Stimulated activated CD4-positive, alpha-beta T cell treated with anti-CD3 and anti-CD28 coated beads, Interleukin-1b, Interleukin-23, amount 100 ng/mL, for 4 hours (primary cell): ENCODE measurements around the gene FPGS.
"Not testable (repeated sequence)": the region's sequence is repeated elsewhere in the genome, so short reads cannot be mapped to it uniquely, and the experiment has no call there.

ENCODE experiments used
- DNase-seq, 2 donors: peaks; one replicate each; pipeline ENCODE4 v3.0.0-alpha.2; 2020; ENCODE audit warnings: low read depth in 2 of 2

FPGS gene

GRCh38 chr9:127812936-127813675 is 10.4 kb downstream of the FPGS start:
- DNase-seq: no peak

GRCh38 chr9:127813686-127814226 is 11.1 kb downstream of the FPGS start:
- no peak for DNase-seq

GRCh38 chr9:127814619-127815511 is 12.2 kb downstream of the FPGS start:
- no peak for DNase-seq

- DNase-seq: no peak
Observed at GRCh38 chr9:127815512-127816361, 13.1 kb downstream of the FPGS start.

DNA sequence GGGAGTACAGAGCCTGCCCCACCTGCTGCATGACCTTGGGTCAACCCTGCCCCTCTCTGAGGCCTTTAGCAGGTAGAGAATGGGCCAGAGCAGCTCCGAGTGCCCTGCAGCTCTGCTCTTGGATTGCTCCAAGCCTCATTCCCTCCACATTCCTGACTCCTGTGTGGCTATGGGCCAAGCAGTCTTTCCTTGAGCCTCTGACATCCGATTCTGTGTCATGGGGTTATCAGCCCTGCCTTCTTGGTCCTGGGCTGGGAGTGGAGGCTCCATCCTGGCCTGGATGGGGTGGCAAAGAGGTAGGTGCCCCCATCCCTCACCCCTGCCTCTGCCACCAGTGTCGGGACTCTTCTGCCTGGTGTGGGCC is 13.7 kb downstream of the FPGS start:
- no peak for DNase-seq

GRCh38 chr9:127816728-127817127 is 14.0 kb downstream of the FPGS start:
- DNase-seq: no peak

- no peak for DNase-seq
Observed at GRCh38 chr9:127817881-127818434, 15.3 kb downstream of the FPGS start.

DNA sequence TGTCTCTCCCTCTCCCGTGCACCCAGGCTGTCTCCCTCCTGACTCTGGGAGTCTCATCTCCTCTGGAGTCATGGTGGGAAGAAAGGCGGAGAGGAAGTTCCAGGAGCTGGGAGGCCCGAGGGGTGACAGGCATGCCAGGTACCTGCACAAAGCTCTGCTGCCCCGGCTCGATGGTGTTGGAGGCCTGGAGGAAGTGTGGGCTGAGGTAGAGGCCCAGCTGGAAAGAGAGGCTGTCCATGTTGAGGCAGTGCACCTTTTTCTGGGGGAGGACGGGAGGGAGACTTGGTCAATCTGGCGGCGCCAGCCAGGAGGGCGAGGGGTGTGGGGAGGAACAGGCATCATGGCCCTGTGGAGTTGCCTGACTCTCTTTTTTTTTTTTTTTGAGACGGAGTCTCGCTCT is 15.9 kb downstream of the FPGS start:
- no peak for DNase-seq

- DNase-seq: no peak
Observed at GRCh38 chr9:127822108-127822507, 19.4 kb downstream of the FPGS start.

GRCh38 chr9:127825319-127826051 is 22.8 kb downstream of the FPGS start:
- no peak for DNase-seq

- no peak for DNase-seq
Observed at GRCh38 chr9:127826253-127826913, 23.7 kb downstream of the FPGS start.

DNA sequence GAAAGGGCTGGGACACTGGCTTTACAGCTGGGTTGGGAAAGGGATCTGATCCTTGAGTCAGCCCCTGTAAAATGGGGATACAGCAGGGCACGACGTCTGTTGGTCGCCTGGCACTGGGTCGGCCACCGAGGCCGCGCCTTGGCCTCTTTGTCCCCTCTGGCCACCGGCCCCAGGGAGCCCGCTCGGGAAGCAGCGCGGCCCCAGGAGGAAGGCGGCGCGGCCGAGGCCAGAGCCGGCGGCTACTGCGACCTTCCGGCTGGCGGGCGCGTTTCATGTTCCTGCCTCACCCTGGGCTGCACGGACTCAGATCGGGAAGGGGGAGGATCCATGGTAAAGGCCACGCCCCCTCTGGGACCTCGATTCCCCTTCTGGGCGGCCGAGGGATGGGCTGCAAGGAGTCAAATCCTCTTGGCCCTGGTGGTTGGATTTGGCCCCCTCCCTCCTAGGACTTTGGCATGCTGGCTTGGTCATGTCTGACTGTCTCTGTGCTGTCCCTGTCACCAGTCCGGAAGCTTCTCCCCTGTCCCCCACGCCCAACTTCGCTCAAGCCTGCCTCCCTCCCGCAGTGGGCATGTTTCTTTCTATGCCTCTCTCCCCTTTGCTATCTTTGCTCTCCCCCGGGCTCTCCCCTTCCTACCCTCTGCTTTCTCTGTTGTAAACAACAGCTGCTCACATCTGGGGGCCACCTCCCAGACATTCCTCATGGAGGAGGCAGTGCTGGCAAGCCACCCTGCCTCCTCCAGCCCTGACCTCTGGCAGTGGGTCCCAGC is 25.8 kb downstream of the FPGS start:
- DNase-seq: no peak

GRCh38 chr9:127829205-127829906 is 26.7 kb downstream of the FPGS start:
- no peak for DNase-seq

- no peak for DNase-seq
Observed at GRCh38 chr9:127832248-127832647, 29.6 kb downstream of the FPGS start.

DNA sequence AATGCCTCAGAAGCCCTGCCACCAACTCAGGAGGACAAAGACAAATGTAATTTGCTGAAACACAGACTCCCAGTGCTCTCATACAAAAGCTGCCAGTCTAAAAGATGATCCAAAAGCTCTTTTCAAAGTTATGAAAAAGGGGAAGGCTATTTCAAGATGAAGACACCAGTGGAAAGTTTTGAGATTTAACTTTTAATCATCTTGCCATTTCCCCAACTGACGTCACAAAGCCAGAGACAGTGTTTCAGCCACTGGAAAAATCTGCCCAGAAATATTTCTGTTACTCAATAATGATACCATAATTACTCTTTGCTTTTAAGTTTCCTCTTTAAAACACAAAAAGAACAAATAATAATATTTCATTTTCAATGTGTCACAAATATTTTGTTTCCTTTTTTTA is 30.9 kb downstream of the FPGS start:
- no peak for DNase-seq

DNA sequence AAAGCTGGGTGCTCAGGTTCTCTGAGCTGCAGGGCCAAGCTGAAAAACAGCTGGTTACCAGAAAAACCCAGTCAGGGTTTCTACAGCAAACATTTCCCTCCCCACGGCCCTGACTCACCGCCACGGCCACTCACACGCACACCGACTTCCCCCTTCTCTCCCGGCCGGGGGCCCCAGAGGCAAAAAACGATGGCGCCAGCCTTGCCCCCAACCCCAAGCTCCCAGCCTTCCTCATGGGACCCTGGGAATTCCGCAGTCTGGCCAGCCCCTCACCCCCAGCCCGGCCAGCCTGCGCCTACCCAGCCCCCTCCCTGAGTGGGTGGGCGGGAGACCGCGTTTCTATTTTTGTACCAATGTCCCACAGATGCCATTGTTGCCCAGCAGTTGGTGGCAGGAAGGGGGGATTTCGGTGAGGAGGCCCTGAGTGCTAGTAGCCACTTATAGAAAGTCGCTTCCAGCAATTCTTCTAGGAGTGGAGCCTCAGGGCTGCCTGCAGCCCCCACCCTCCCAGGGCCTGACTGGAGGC is 33.4 kb downstream of the FPGS start:
- DNase-seq: no peak

DNA sequence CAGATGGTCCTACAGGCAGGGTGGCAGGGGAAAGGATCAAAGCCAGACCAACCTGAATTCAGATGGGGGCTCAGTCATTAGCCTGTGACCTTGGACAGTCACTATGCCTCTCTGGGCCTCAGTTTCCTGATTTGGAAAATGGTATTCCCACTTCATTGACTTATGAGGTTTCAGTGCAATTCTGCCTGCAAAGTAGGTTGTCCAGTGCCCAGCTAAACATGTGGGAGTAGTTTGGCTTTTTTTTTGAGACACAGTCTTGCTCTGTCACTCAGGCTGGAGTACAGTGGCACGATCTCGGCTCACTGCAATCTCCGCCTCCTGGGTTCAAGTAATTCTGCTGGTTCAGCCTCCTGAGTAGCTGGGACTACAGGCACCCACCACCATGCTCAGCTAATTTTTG is 33.9 kb downstream of the FPGS start:
- not testable (repeated sequence) for DNase-seq

DNA sequence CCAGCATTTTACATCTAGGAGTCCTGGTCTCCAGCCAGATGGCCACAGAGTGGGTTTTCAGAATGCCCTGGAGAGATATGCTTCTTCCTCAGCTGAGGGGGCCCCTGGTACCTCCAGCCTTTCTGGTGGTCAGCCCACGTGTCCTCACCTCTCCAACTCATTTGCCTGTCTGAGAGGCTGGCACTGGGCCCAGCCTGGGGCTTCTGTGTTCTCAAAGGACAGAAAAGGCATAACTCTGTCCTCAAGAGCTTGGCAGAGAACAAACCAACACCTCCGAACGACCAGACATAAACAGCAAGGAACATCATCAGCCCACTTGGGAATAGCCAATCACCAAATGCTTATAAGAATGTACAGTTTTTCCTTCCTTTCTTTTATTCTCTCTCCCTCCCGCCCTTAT is 34.7 kb downstream of the FPGS start:
- DNase-seq: no peak
